Fibroblast of pulmonary artery (primary cell): ENCODE results near the gene RMND5B.

Source experiments
- DNase-seq: peaks from one replicate; pipeline ENCODE4 v3.0.0-alpha.2; 2010; ENCODE audit warnings: low read depth
- H3K4me3 ChIP-seq: replicated peaks from 2 replicates; pipeline ENCODE4 v1.5.1; 2011; ENCODE audit warnings: low read depth, mild to moderate bottlenecking, control low read depth, low read length, moderate library complexity
- TF ChIP-seq, protein P1 (sequence below): IDR thresholded peaks from 2 replicates; pipeline ENCODE4 v1.5.1; 2011; ENCODE audit warnings: mild to moderate bottlenecking, control low read depth, low read length, inconsistent platforms; ENCODE audit errors: missing control alignments

The RMND5B gene

DNA sequence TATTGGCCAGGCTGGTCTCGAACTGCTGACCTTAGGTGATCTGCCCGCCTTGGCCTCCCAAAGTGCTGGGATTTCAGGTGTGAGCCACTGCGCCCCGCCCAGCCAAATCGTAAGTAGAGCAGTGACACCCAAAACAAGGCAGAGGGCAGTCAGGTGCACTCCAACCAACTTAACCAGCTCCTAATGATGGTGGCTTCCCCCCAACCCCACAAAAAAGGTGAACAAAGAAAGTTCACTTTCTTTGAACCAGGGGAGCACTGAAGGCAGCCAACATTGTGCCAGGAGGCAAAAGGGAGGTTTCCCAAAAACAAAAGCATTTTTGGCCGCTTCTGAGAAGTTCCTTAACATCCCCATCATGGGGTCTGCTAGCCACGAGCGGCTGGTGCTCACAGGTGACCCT is 46.8 kb downstream of the RMND5B start:
- no peak for DNase-seq
- TF ChIP-seq, protein P1, sequence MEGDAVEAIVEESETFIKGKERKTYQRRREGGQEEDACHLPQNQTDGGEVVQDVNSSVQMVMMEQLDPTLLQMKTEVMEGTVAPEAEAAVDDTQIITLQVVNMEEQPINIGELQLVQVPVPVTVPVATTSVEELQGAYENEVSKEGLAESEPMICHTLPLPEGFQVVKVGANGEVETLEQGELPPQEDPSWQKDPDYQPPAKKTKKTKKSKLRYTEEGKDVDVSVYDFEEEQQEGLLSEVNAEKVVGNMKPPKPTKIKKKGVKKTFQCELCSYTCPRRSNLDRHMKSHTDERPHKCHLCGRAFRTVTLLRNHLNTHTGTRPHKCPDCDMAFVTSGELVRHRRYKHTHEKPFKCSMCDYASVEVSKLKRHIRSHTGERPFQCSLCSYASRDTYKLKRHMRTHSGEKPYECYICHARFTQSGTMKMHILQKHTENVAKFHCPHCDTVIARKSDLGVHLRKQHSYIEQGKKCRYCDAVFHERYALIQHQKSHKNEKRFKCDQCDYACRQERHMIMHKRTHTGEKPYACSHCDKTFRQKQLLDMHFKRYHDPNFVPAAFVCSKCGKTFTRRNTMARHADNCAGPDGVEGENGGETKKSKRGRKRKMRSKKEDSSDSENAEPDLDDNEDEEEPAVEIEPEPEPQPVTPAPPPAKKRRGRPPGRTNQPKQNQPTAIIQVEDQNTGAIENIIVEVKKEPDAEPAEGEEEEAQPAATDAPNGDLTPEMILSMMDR: no peak
- H3K4me3 ChIP-seq: no peak overlapping the region

DNA sequence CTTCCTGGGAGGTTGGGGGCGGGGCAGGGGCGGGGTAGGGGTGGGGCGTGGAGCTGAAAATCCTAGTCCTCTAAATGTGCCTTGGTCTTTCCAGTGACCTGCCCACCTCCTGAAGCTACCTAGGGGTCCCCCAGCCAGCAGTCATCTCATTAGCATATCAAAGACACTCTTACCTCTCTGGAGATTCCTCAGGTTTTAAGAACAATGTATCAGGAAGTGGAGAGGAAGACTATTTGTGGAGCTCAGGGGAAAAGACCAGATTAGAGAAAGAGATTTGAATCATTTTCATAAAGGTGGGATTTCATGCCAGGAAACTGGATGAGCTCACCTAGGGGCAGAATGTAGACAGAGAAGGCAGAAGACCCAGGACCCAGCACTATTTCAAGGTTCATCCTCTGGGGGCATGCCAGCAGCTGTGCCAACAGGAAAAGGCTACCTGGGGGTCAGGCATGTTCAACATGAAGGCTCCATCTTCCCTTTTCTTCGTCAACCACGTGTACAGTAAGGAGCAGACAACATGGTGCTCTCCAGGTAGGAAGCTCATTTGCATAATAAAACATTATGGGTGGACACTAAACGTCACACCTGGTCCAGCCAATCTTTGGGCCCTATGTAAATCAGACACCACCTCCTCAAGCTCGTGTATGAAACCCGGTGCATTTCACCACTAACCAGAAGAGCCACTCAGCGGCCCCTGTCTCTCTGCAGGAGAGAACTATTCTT is 49.5 kb downstream of the RMND5B start:
- TF ChIP-seq, protein P1: no peak
- H3K4me3 ChIP-seq: no peak overlapping the region
- no peak for DNase-seq

DNA sequence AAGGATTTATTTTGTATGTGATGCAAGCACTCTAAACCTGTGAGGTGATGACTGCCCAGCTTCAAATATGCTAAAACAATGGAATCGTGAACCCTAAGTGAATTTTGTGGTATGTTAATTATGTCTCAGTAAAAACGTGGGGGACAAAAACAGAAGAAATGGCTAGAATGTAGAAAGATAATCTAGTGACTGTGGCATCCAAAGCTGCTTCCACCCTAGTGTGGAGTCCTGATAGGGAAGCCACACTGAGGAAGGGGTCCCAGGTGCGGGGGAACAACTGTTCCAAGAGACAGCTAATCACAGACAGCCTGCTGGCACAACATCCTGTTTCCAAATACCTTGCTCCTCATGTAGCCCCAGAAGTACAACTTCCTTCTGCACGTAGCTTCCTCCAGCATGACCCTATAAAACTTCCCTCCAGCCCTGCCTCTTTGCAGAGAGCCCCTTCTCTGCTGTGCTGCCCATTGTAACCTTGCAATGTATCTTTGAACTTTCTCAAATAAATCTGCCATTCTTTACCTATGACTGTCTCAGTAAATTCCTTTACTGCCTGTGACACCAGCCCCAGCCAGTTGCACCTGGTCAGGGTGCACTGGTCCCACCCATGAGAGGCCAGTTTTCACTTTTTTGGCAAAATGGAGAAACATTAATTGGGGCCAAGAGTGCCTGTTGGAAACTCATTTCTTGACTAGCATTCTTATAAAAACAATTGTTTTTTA is 51.5 kb downstream of the RMND5B start:
- no peak overlapping the region for H3K4me3 ChIP-seq
- TF ChIP-seq, protein P1: no peak
- no peak for DNase-seq

DNA sequence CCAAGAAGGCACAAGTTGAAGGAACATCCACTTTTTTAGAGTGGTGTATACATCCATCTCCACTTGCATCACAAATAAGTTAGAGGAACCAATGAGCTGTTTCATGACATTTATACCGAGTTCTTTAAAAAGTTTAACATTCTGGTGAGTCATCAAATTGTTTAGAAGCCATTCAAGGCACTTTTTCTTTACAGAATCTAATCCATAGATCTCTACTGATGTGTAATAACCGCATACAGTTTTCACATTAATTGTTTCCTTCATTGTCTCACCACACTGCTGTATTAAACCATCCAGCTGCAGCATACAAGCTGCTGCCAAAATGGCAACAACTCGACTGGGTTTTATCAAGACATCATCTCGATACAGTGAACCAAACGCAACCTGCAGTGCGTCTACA is 55.6 kb downstream of the RMND5B start:
- H3K4me3 ChIP-seq: no peak overlapping the region
- no peak for DNase-seq
- TF ChIP-seq, protein P1: no peak

DNA sequence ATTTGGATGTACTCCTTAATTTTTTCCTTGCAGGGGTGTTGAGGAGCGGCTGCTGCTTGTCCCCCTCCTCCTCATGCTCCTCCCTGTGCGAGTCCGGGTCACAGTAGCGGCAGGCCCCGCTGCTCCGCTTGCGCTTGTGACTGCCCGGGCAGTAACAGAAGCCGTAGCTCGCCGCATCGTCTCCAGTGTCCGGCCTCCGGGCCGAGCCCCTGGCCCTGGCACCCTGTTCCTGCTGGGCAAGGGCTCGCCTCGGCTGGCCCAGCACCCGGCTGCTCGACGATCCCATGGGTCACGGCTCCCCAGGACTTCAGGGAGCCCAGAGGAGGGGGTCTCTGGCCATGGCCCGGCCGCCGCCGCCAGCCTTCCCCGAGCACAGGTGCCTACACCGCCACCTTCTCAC is 56.2 kb downstream of the RMND5B start, which contains the start of gene GMCL2:
Gene GMCL2 (minus strand): TSS at position 358 of the 400 bp plus-strand sequence. CDS start 72 bp downstream, at position 286.
- no peak within 1 kb of the TSS for H3K4me3 ChIP-seq
- TF ChIP-seq, protein P1: no peak
- no peak for DNase-seq

DNA sequence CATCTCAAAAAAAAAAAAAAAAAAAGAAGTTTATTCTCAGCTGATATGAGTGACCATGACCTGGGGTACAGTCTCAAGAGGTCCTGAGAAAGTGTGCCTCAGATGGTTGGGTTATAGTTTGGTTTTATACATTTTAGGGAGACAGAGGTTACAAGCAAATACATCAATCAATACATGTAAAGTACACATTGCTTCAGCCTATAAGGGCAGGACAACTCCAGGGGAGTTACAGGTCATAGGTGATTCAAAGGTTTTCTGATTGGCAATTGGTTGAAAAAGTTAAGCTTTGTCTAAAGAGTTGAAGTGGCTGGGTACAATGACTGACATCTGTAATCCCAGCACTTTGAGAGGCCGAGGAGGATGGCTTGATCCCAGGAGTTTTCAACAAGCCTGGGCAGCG is 58.6 kb downstream of the RMND5B start:
- TF ChIP-seq, protein P1: no peak
- no peak for DNase-seq
- no peak overlapping the region for H3K4me3 ChIP-seq

DNA sequence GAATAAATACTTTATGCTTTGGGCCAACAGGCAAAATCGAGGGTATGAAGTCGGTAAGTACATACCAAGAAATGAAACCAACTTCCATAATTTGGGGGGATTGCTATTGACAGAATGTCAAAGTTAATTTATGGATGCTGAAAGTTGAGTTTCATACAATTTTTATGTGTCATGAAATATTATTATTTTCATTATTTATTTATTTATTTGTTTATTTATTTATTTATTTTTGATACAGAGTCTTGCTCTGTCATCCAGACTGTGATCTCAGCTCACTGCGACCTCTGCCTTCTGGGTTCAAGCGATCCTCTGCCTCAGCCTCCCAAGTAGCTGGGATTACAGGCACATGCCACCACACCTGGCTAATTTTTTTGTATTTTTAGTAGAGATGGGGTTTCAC is 60.8 kb downstream of the RMND5B start:
- TF ChIP-seq, protein P1: no peak
- no peak overlapping the region for H3K4me3 ChIP-seq
- DNase-seq: no peak
